Measurements from ENCODE around the gene SAFB.

The SAFB gene

GRCh38 chr19:5622465-5623396, at the start of gene SAFB, which contains the start of gene SAFB2:
TSS of gene SAFB (plus strand) at chr19:5623083. CDS start at chr19:5623206, 123 bp downstream.
TSS of gene SAFB2 (minus strand) at chr19:5622776. CDS start at chr19:5622715, 61 bp downstream.
- peak; percentile 100 for DNase-seq

- DNase-seq = no peak
These were observed 47.3 kb upstream of the SAFB start for GRCh38 chr19:5575590-5575989.

- DNase-seq = peak; percentile 69
These were observed 44.6 kb upstream of the SAFB start for GRCh38 chr19:5578097-5578846.

GRCh38 chr19:5579286-5579685, 43.6 kb upstream of the SAFB start:
- no peak for DNase-seq

- no peak for DNase-seq
These were observed 43.2 kb upstream of the SAFB start for GRCh38 chr19:5579697-5580096.

- no peak for DNase-seq
These were observed 42.7 kb upstream of the SAFB start for GRCh38 chr19:5580161-5580571.

GRCh38 chr19:5585461-5586299, 37.2 kb upstream of the SAFB start:
- DNase-seq = peak; percentile 42

- DNase-seq = no peak
These were observed 36.4 kb upstream of the SAFB start for GRCh38 chr19:5586300-5587070.

- DNase-seq = no peak
These were observed 35.8 kb upstream of the SAFB start for GRCh38 chr19:5587071-5587455.

- DNase-seq = no peak
These were observed 35.2 kb upstream of the SAFB start for GRCh38 chr19:5587661-5588060.

- no peak for DNase-seq
These were observed 34.4 kb upstream of the SAFB start for GRCh38 chr19:5588441-5588840.

- DNase-seq = no peak
These were observed 33.8 kb upstream of the SAFB start for GRCh38 chr19:5588906-5589676.

- no peak for DNase-seq
These were observed 32.6 kb upstream of the SAFB start for GRCh38 chr19:5590151-5590864.

- no peak for DNase-seq
These were observed 32.1 kb upstream of the SAFB start for GRCh38 chr19:5590865-5591154.

GRCh38 chr19:5591476-5591875, 31.4 kb upstream of the SAFB start:
- DNase-seq = no peak

GRCh38 chr19:5592531-5593342, 30.1 kb upstream of the SAFB start:
- no peak for DNase-seq

GRCh38 chr19:5593343-5594255, 29.3 kb upstream of the SAFB start:
- no peak for DNase-seq

GRCh38 chr19:5594521-5594950, 28.3 kb upstream of the SAFB start:
- no peak for DNase-seq

GRCh38 chr19:5595129-5595528, 27.8 kb upstream of the SAFB start:
- DNase-seq = no peak
